Activated CD4-positive, alpha-beta T cell treated with anti-CD3 and anti-CD28 coated beads, Interleukin-2, amount 10 ng/mL, durations not matched to agents 24 days and 14 days (primary cell): Measurements from ENCODE around the gene LYL1. TPM values are rescaled to one million over a fixed set of nuclear protein-coding genes. Genes with fewer than 3 reads are reported as not detected.

Experiments used
- DNase-seq: peaks from one replicate; pipeline ENCODE4 v3.0.0; 2022
- H3K27ac Mint-ChIP-seq: one replicate; pipeline ENCODE4 v1.8.0; 2022; ENCODE audit warnings: mild to moderate bottlenecking, mixed read lengths
- H3K27me3 Mint-ChIP-seq: one replicate; pipeline ENCODE4 v1.8.0; 2022; ENCODE audit warnings: mixed read lengths
- H3K36me3 Mint-ChIP-seq: one replicate; pipeline ENCODE4 v1.8.0; 2022; ENCODE audit warnings: low read depth, mild to moderate bottlenecking, mixed read lengths
- H3K4me1 Mint-ChIP-seq: one replicate; pipeline ENCODE4 v1.8.0; 2021; ENCODE audit warnings: mixed read lengths
- H3K4me3 Mint-ChIP-seq: one replicate; pipeline ENCODE4 v1.8.0; 2022; ENCODE audit warnings: mild to moderate bottlenecking, moderate library complexity, mixed read lengths
- H3K9me3 Mint-ChIP-seq: one replicate; pipeline ENCODE4 v1.8.0; 2021; ENCODE audit warnings: mixed read lengths
- intact Hi-C: fragments of 100-400 bp; cut with micrococcal nuclease; formaldehyde crosslinking; loops from one replicate; pipeline ENCODE4 v1.15.1; 2023
- total RNA-seq: library from RNA; stranded (reverse); gene quantifications from 2 replicates; pipeline ENCODE4 v1.2.3, GENCODE V29; 2022

LYL1 gene
- total RNA-seq, 1 donor from 2014 or later = 2.4 TPM

DNA sequence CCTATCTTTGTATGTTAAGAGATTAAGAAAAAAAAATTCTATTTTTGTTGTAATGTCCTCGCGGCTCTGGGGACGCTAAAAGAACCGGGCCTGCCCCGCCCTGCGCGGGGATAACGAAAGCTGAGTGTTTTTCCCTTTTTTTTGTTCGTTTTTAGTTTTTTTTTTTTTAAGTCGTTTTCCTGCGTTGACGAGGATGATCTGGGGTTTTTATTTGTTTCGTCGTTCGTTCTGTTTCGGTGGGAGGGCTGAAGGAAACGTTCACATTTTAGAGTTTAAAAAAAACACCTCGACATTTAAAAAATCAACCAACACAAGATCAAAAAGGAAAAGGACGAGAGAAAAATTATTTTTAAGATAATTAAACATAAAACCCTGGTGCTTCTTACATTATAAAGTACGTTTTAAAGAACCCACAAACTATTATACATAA is 5.6 kb downstream of the LYL1 start:
- Mint-ChIP-seq H3K27me3 (peaks cover 28% of the 10 kb centered on the region), H3K4me3 (peak overlapping the region; percentile 79)
- intact Hi-C loops = loop anchor here (5.0 kb wide), 1 partner anchor 260 kb away; the partner anchor contains the start of gene MAST1

DNA sequence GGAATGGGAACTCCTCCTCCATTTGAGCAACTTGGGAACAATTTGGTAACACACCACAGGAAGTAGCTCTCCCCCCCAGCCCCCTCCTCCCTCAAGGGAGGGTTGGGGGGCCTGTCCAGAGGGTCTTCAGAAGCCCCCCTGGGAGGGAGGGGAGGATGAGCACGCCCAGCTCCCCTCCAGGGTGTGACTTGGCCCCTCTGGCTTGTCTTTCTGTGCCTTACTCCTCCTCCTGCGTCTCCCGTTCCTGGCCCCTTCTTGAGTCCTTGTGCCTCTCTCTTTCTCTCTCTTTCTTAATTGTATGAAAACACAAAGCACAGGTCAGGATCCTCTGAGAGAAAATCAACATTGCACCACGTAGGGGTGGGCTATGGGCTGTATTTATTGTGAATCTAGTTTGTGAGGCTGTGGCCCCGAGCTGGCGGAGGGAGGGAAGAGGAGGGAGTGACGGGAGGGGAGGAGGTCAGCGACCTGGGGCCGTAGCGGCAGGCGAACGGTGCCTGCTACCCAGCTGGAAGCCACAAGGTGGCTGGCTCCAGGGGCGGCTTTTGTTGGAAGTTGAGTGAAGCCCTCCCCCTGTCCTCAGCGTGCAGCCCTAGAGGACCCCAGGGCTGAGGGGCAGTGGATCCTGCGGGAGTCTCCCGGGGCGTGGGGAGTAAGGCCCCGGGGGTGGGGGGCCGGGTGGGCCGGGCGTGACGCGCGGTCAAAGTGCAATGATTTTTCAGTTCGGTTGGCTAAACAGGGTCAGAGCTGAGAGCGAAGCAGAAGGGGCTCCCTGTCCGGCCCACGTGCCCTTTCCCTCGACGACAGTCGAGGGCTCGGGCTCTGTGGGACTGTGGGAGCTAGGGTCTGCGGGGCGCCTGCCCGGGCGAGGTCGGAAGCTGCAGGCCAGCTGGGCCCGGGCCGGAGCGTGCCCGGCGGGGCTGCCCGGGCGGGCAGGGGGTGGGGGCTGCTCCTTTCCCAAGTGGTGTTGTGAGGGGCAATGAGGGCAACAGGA is 6.4 kb downstream of the LYL1 start:
- Mint-ChIP-seq H3K4me3 (peak overlapping the region; percentile 76), H3K27ac (peak overlapping the region; percentile 49), H3K4me1 (peaks cover 38% of the 10 kb centered on the region), H3K27me3 (peaks cover 26% of the 10 kb centered on the region), H3K9me3 (no peaks in the 10 kb centered on the region), H3K36me3 (peaks cover 5% of the 10 kb centered on the region)
- no peak for DNase-seq
- intact Hi-C loops = loop anchor here (5.0 kb wide), 1 partner anchor 259 kb away; the partner anchor contains the start of gene MAST1

More for the DNA sequence above, 5.6 kb downstream of the LYL1 start:
- Mint-ChIP-seq H3K36me3 (peaks cover 5% of the 10 kb centered on the region), H3K9me3 (no peaks in the 10 kb centered on the region), H3K4me1 (peaks cover 44% of the 10 kb centered on the region), H3K27ac (peak overlapping the region; percentile 70)
- peak; percentile 71 for DNase-seq

DNA sequence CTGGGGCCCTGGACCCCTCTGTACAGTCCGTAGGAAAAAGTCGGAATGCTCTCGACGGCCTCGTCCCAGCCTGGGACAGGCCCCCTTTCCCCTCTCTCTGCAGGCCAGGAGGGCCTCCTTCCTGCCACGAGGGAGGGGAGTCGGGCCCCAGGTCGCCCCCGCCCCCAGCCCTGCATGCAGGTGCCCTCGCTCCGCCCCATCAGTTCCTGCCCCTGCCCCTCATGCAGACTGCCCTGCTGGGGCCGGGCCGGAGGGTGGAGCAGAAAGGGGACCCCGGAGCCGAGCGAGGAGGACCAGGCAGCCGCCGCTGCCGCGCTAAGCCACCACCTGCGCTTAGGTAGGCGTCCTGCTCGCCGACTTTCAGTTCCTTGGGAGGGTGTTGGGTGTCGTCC is 7.3 kb downstream of the LYL1 start:
- Mint-ChIP-seq H3K4me3 (no peak overlapping the region), H3K27ac (no peak overlapping the region), H3K4me1 (peaks cover 36% of the 10 kb centered on the region), H3K36me3 (peaks cover 5% of the 10 kb centered on the region), H3K27me3 (peaks cover 26% of the 10 kb centered on the region), H3K9me3 (no peaks in the 10 kb centered on the region)
- peak; percentile 71 for DNase-seq
- intact Hi-C loops = loop anchor here (5.0 kb wide), 1 partner anchor 258 kb away; the partner anchor contains the start of gene MAST1

DNA sequence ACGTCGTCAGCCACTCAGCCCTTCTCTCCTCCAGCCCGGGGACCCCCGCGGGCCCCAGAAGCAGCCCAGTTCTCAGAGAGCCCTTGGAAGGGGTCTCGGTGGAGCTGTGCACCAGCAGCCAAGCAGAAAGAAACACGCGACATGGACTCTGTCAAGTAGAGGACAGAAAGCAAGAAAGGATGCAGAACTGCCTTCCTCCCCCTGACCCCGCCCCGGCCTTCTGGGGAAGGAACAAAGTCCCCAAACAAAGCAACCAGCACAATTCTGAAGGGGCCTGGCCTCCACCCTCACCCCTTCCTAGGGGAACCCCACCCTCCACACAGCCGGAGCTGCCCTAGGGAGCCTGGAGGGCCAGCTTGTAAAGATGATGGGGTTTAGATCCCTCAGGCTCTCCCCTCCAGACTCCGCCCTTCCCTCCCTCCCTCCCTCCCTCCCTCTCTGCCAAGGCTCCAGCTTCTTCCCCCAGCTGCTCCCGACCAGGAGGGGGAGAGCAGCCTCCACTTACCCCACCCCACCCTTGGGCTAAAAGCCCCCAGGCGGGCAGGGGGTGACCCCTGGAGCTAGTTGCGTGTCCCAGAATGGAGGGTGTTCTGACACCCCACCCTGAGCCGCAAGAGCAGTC is 7.8 kb downstream of the LYL1 start:
- peaks cover under 1% of the 10 kb centered on the region for H3K36me3 Mint-ChIP-seq
- peaks cover 26% of the 10 kb centered on the region for H3K27me3 Mint-ChIP-seq
- no peaks in the 10 kb centered on the region for H3K9me3 Mint-ChIP-seq
- intact Hi-C loops = loop anchor here (5.0 kb wide), 1 partner anchor 258 kb away; the partner anchor contains the start of gene MAST1
- H3K4me3 Mint-ChIP-seq = peak overlapping the region; percentile 23
- peak; percentile 74 for DNase-seq
- no peak overlapping the region for H3K27ac Mint-ChIP-seq
- H3K4me1 Mint-ChIP-seq = peaks cover 31% of the 10 kb centered on the region

DNA sequence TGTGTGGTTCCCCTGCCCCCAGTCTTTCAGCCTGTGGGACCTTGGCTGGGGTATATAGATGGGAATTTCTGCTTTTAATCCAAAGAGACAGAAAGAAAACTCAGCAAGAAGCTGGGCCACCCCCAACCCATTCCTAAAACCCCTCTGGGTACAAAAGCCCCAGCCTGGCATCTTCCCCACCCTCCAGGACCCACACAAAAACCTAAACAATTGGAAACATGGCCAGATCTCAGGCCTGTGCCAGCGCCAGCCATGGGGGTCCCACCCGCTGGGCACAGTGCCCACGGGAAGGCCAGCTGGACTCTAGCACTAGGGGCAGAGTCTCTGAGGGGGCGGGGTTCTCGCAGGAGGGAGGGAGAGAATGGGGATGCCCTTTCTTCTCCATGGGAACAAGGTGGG is 8.6 kb downstream of the LYL1 start:
- intact Hi-C loops = no loop called here
- no peak for DNase-seq
- no peaks in the 10 kb centered on the region for H3K36me3 Mint-ChIP-seq
- no peak overlapping the region for H3K4me3 Mint-ChIP-seq
- H3K27me3 Mint-ChIP-seq = peaks cover 26% of the 10 kb centered on the region
- H3K9me3 Mint-ChIP-seq = no peaks in the 10 kb centered on the region
- H3K4me1 Mint-ChIP-seq = peaks cover 26% of the 10 kb centered on the region
- H3K27ac Mint-ChIP-seq = no peak overlapping the region

DNA sequence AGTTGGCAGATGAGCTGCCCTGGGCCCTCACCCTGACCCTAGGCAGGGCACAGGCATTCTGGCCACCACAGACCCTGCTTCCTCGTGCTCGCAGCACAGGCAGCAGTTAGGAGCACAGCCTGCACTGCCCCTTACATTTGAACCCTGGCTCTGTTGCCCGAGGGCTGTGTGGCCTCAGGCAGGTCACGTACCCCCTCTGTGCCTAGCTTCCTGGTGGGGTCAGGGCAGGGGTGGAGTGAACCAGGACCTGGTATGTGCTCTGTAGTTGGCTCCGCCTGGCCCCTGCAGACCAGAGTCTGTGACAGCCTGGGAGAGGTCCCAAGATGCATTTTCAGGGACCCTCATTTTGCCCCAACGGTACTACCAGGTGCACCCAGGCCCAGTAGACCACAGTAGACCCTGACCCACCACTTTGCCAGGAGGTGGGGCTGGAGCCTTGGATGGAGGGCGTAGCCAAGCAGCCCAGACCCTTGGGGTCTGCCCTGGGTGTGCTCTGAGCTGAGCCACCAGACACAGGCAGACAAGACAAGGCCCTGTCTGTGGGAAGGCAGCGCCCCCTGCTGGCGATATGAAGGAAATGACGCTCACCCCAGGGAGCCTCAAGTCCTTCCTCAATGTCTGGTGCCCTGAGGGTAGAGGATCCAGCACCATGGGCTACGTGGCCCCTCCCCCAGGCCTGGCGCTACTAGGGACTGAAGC is 9.1 kb downstream of the LYL1 start:
- peak; percentile 94 for DNase-seq
- Mint-ChIP-seq H3K27me3 (peaks cover 25% of the 10 kb centered on the region), H3K36me3 (no peaks in the 10 kb centered on the region), H3K4me3 (no peak overlapping the region), H3K9me3 (no peaks in the 10 kb centered on the region), H3K27ac (no peak overlapping the region), H3K4me1 (peaks cover 23% of the 10 kb centered on the region)
- intact Hi-C loops = loop anchor here (1.0 kb wide), 1 partner anchor 115 kb away; no protein-coding TSS in a partner anchor

DNA sequence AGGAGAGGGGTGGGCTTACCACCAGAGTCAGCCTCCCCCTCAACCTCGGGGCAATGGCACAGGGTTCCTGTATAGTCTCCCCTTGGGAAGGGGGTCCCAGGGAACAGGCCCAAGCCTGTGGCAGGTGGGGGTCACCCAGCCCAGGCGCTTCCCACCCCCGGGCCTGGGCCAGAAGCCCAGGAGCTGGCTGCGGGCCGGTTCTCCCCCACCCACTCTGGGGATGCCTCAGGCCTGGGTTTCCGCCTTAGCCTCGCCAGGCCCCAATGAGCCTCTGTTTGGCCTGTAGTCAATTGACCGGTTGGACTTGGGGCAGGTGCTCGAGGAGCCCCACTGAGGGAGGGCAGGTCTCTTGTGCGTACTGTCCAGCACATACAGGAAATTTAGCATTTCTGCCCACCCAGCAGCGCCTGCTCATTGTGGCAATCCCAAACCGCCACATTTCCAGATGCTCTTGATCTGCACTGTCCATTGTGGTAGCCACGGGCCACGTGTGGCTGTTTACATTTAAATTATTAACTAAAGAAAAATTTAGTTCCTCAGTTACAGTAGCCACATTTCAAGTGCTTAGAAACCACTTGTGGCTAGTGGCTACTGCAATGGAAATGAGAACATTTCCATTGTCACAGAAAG is 9.9 kb downstream of the LYL1 start:
- no peak overlapping the region for H3K4me3 Mint-ChIP-seq
- no peak overlapping the region for H3K27ac Mint-ChIP-seq
- peaks cover 21% of the 10 kb centered on the region for H3K27me3 Mint-ChIP-seq
- no peak for DNase-seq
- no peaks in the 10 kb centered on the region for H3K36me3 Mint-ChIP-seq
- peaks cover 17% of the 10 kb centered on the region for H3K4me1 Mint-ChIP-seq
- intact Hi-C loops = loop anchor here (1.0 kb wide), 1 partner anchor 114 kb away; no protein-coding TSS in a partner anchor
- H3K9me3 Mint-ChIP-seq = no peaks in the 10 kb centered on the region

DNA sequence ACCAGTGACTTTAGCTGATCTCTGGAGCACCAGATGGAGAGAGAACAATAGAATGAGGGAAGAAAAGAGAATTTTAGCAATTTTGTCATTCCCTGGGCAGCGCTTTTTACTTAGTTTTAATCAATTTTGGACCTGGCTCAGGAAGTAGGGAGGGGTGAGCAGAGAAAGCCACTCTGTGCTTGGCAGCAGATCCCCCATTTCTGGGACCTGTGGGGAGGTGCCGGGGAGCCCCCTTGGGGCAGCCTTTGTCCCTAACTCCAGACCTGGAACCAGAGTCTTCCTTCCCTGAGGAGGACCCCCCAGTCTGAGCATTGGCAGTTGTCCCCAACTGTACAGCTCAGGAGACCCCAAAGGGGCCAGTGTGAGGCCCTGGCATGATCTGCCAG is 10.5 kb downstream of the LYL1 start:
- Mint-ChIP-seq H3K4me1 (peaks cover 17% of the 10 kb centered on the region), H3K9me3 (no peaks in the 10 kb centered on the region), H3K27me3 (peaks cover 18% of the 10 kb centered on the region), H3K27ac (no peak overlapping the region), H3K36me3 (no peaks in the 10 kb centered on the region), H3K4me3 (no peak overlapping the region)
- no peak for DNase-seq
- intact Hi-C loops = no loop called here

DNA sequence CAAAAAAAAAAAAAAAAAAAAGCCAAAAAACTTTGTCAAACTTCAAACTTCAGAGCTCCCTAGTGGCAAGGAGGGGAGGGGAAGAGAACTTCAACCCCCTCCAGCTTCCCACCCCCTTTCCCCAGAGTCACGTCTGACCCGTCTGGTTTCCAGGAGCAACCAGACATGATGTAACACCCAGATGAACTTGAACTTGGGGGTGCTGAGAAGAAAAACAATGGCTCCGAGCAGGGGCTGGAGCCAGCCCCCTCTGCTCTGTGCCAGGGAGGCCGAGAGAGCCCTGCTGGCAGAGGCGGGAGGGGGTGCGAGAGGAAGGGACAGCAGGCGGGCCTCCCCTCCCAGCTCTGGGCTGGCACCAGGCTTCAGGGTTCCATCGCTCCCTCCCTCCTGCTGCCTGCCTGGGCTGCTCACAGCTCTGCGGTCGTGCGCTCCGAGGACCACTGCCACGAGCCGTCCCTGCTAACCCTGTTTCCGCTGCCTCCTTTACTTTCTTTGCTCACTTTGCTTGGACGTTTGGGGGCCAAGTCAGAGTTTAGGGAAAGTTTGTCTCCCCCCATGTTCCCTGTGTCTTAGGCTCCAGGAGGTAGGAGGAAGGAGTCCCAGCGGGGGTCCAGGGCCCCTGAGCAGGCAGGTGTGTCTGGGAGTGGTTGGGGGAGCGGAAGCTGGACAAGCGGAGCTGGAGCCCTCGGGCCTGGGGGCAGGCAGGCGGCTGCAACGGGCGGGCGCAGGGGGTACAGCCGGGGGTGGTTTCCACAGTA is 11.1 kb downstream of the LYL1 start:
- H3K4me3 Mint-ChIP-seq = no peak overlapping the region
- H3K36me3 Mint-ChIP-seq = no peaks in the 10 kb centered on the region
- H3K9me3 Mint-ChIP-seq = no peaks in the 10 kb centered on the region
- H3K4me1 Mint-ChIP-seq = peaks cover 14% of the 10 kb centered on the region
- intact Hi-C loops = no loop called here
- DNase-seq = no peak
- peaks cover 15% of the 10 kb centered on the region for H3K27me3 Mint-ChIP-seq
- no peak overlapping the region for H3K27ac Mint-ChIP-seq

DNA sequence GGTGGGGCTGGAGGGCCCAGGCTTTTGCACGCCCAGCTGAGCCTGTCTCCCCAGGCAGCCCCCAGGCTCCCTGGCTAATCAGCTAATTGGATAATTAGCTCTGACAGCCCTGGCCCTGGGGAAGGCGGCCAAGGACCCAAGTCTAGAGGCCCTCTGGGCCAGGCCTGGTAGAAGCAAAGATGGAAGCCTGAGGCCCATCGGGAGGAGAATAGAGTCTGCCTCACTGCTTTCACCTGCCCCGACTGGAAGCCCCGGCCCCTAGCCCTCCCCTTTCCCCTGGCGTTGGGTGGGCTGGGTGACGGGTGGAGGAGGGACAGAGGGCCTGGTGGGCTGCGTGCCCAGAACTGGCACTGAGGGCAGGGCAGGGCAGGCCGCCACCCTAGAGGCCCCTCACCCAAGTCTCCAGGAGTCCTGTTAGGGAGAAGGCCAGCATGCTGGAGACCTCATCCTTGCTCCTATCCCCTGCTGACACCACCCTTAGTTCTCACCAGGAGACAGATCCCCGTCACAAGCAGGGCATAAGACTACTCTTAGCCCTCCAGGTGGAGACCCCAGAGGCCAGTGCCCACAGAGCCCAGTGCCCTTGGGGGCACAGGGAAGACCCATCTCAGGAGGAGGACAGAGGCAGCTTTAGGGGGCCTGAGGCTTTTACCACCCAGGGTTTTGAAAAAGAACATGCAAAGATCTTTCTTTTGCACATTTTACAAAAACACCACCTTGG is 12.0 kb downstream of the LYL1 start:
- intact Hi-C loops = no loop called here

DNA sequence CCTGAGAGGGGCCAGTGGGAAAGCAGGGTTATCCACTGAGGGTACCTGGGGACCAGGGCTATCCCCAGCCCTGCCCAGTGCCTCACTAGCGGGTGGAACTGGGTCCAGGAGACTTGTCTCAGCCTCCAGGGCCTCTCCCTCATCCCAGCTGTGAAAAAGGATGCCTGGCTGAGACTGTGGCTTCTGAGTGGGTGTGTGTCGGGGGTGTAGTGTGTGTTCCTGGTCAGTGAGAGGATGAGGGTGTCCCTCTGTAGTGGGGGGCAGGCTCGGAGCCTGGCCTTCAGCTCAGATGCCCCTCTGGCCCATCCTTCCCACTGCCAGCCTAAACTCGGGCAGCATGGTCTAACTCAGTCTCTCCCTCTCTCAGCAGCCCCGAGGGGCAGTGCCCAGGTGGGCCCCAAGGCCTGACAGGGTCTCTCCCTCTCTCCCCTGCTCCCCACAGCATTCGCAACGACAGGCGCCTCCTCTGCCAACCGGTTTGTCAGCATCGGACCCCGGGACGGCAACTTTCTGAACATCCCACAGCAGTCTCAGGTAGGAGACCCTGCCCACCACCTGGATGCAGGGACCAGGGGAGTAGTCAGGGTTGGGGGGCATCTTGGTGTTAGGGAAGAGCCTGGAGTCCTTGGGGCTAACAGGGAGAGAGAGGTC is 12.7 kb downstream of the LYL1 start:
- intact Hi-C loops = no loop called here
- H3K36me3 Mint-ChIP-seq = no peaks in the 10 kb centered on the region
- peaks cover 8% of the 10 kb centered on the region for H3K4me1 Mint-ChIP-seq
- no peak for DNase-seq
- no peak overlapping the region for H3K4me3 Mint-ChIP-seq
- no peaks in the 10 kb centered on the region for H3K9me3 Mint-ChIP-seq
- H3K27ac Mint-ChIP-seq = no peak overlapping the region
- peaks cover 8% of the 10 kb centered on the region for H3K27me3 Mint-ChIP-seq

More for the DNA sequence above, 12.0 kb downstream of the LYL1 start:
- DNase-seq = no peak
- H3K4me3 Mint-ChIP-seq = no peak overlapping the region
- H3K27me3 Mint-ChIP-seq = peaks cover 8% of the 10 kb centered on the region
- no peaks in the 10 kb centered on the region for H3K9me3 Mint-ChIP-seq
- H3K36me3 Mint-ChIP-seq = no peaks in the 10 kb centered on the region
- H3K4me1 Mint-ChIP-seq = peaks cover 8% of the 10 kb centered on the region
- no peak overlapping the region for H3K27ac Mint-ChIP-seq
